Nasal cavity respiratory epithelium epithelial cell of viscerocranial mucosa (primary cell): Measurements from ENCODE around the gene HEXD. TPM values are rescaled to one million over a fixed set of nuclear protein-coding genes. Genes with fewer than 3 reads are reported as not detected.

ENCODE experiments used
- total RNA-seq: library from RNA; depleted of rRNA; stranded (reverse); fragments of >200 nt; gene quantifications from 2 replicates; pipeline ENCODE4 v1.2.3, GENCODE V29; 2014

The HEXD gene
- 5.5 and 13.2 TPM in 2 replicates for total RNA-seq

DNA sequence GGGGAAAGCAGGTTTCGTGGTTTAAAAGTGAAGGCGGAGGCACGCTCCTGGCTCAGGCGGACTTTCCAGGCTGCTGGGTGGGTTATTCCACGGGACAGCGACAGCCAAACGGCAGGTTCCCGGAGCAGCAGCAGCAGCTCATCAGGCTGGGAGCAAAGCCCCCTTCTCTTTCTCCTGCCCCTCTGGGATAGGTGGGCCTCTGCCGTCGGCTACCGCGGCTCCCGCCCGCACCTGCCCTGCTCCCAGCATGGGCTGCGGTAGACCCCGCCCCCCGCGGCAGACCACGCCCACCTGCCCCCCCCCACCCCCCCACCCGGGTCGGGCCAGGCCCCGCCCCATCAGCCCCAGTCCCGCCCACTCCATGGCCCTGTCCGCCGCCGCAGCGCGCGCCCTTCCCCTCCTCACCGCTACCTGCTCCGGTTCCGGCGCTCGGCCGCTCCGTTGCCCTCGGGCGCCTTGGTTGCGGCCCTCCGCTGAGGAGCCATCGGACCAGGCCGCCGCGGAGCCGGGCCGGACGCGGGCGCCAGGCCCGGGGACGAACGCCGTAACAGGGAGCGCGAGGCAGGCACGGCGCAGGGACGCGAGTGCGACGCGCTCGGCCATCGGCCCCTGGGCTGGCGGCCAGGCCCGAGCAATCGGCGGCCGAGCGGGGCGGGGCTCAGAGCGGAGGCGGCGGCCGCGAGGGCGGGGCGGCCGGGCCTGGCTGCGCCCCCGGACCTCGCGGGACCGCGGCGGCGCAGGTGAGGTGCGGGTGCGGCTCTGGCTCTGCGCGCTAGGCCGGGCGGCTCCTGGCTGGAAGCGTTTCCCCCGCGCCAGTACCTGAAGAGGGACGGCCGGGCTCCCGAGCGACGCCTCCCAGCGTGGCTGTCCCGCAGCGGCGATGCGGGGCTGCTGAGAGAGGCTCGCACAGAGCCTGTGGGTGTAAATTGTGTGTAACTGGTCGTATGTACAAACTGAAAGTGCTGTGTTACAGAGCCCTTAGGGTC is at the start of gene HEXD, which contains the start of gene OGFOD3:
Gene HEXD (plus strand): TSS at position 347 of the 986 bp plus-strand sequence. CDS start 1,453 bp downstream, outside the sequence.
Gene OGFOD3 (minus strand): TSS at position 586 of the 986 bp plus-strand sequence. CDS start 101 bp downstream, at position 485.

GRCh38 chr17:82371333-82372248 is 46.6 kb upstream of the HEXD start, which contains the start of gene UTS2R:
Gene UTS2R, plus strand, starts transcription at chr17:82371765. Its CDS starts 2,560 bp downstream, at chr17:82374325.

DNA sequence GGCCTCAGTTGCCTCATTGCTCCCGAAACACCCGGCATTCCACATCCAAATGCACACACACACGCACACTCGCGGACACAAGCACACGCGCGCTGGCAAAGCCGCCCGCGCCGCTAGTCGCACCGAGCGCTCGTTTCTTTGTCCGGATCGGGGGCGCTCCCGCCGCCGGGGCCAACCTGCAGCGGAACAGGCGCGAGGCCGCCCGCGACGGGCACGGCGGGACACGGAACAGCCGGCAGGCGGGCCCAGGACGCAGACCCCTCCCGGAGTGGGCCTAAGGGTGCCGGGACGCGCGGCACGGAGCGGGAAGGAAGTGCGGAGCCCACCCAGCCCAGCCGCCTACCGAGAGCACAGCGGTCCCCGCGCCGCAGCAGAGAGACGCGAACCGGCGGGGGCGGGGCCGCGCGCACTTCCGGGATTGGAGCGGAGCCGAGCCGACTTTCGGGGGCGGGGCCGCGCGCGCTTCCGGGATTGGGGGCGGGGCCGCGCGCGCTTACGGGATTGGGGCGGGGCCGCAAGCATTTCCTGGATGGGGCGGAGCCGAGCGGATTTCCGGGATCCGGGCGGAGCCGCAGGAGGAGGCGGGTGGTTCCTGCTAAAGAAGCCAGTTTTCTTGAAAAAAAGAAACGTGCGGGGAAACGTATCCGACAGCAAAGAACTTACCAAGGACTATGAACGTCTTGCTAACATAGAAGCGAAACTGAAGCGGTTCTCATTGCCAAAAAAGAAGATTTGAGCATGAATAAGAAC is 32.4 kb downstream of the HEXD start, which contains the start of gene CYBC1:
Gene CYBC1 (minus strand): TSS at position 396 of the 750 bp plus-strand sequence. CDS start 1,498 bp downstream, outside the sequence.

DNA sequence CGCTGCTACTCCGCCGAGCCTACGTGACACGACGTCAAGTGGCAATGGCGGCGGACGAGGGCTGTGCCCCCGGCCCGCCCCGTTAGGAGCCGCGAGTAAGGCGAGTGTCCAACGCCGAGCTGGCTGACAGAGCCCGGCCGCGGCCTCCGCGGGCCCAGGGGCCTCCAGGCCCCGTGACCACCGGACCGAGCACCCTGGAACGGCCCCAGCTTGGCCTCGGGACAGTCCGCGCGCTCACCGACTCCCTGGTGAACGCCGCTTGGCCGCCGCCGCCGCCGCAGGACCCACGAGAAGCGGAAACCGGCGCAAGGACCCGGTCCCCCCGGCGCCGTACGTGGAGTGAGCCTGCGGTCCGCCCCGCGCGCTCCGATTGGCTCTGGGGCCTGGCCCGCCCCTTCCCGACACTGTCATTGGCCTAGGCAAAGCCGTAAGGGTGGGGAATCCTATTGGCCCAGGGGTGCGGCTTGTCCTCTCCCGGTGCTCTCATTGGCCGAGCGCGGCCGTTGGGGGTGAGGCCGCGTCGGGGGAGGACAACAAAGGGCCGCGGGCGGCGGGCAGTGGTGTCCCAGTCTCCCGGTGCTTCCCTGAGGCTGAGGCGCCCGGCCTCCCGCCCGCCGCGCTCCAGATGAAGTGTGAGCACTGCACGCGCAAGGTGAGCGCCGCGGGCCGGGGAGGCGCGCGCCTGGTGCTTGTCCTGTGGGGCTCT is 40.2 kb downstream of the HEXD start, which contains the start of gene NARF:
Gene NARF (plus strand): TSS at position 563 of the 706 bp plus-strand sequence. CDS start 63 bp downstream, at position 626.

Other genes starting within 250 kb of the HEXD start
- gene CCDC57, start 205.5 kb upstream of the HEXD start, total RNA-seq: 8.5 and 16.2 TPM in 2 replicates
- 94.0 and 272 TPM in 2 replicates for gene SLC16A3, start 189.3 kb upstream of the HEXD start, total RNA-seq
- gene CSNK1D, start 144.6 kb upstream of the HEXD start, total RNA-seq: 63.6 and 105 TPM in 2 replicates
- not detected in 2 replicates for gene CD7, start 100.7 kb upstream of the HEXD start, total RNA-seq
- gene SECTM1, start 84.6 kb upstream of the HEXD start, total RNA-seq: 11.6 and 18.5 TPM in 2 replicates
- not detected in 2 replicates for gene TEX19, start 59.1 kb upstream of the HEXD start, total RNA-seq
- not detected in 2 replicates for gene UTS2R, start 46.6 kb upstream of the HEXD start, total RNA-seq
- gene OGFOD3, start 239 bp downstream of the HEXD start, total RNA-seq: 21.9 and 28.2 TPM in 2 replicates
- 37.6 and 54.3 TPM in 2 replicates for gene CYBC1, start 32.4 kb downstream of the HEXD start, total RNA-seq
- 28.4 and 55.1 TPM in 2 replicates for gene NARF, start 40.4 kb downstream of the HEXD start, total RNA-seq
- gene FOXK2, start 101.4 kb downstream of the HEXD start, total RNA-seq: 47.2 and 64.7 TPM in 2 replicates
- 84.5 and 100 TPM in 2 replicates for gene WDR45B, start 230.1 kb downstream of the HEXD start, total RNA-seq